Stimulated activated CD8-positive, alpha-beta memory T cell treated with anti-CD3 and anti-CD28 coated beads, Interleukin-15, amount 100 ng/mL, for 24 hours (primary cell): ENCODE data around the gene BRAT1.
"Not testable (repeated sequence)": the region's sequence is repeated elsewhere in the genome, so short reads cannot be mapped to it uniquely, and the experiment has no call there.

Experiments used
- DNase-seq: peaks from one replicate; pipeline ENCODE4 v3.0.0-alpha.2; 2020; ENCODE audit warnings: low read depth

The BRAT1 gene

GRCh38 chr7:2583798-2584580 lies 28.7 kb upstream of the BRAT1 start:
- DNase-seq, result no peak

GRCh38 chr7:2582006-2582735 lies 26.8 kb upstream of the BRAT1 start:
- no peak for DNase-seq

DNA sequence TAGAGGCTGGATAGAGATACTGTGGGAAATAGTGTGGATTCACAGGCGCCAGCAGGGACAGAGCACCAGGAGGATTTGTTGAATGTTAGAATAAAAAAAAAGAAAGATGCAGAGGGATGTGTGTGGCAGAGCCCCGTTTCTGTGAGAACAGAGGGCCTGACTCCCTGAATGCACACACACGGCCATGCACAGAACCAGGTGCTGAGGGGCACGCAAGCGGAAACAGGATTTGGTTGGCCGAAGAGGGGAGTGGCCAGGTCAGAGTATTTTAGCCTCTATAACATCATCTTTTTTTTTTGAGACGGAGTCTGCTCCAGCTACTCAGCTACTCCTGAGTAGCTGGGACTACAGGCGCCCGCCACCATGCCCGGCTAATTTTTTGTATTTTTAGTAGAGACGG lies 25.3 kb upstream of the BRAT1 start:
- DNase-seq, result no peak

DNA sequence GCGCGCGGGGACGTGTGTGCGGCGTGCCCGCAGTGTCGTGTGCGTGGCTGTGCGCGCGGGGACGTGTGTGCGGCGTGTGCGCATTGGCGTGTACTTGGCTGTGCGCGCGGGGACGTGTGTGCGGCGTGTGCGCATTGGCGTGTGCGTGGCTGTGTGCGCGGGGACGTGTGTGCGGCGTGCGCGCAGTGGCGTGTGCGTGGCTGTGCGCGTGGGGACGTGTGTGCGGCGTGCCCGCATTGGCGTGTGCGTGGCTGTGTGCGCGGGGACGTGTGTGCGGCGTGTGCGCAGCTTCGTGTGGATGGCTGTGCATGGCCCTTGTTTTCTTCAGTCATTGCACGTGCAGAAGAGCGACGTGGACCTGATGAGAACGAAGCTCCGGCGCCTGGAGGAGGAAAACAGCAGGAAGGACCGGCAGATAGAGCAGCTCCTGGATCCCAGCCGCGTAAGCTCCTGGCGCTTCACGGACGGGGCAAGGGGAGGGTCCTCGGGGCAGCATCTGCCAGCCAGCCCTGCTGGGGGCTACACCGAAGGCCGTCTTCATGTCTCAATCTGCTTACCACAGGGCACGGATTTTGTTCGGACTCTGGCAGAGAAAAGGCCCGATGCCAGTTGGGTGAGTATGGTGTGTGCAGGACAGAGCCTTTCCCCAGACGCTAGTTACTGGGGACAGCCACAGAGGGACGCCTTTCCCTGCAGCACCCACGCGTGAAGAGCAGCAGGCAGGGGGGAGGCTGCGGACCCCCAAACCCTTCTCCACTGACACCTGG lies 22.8 kb upstream of the BRAT1 start:
- DNase-seq, result no peak

GRCh38 chr7:2576742-2577491 lies 21.6 kb upstream of the BRAT1 start:
- DNase-seq, result no peak

DNA sequence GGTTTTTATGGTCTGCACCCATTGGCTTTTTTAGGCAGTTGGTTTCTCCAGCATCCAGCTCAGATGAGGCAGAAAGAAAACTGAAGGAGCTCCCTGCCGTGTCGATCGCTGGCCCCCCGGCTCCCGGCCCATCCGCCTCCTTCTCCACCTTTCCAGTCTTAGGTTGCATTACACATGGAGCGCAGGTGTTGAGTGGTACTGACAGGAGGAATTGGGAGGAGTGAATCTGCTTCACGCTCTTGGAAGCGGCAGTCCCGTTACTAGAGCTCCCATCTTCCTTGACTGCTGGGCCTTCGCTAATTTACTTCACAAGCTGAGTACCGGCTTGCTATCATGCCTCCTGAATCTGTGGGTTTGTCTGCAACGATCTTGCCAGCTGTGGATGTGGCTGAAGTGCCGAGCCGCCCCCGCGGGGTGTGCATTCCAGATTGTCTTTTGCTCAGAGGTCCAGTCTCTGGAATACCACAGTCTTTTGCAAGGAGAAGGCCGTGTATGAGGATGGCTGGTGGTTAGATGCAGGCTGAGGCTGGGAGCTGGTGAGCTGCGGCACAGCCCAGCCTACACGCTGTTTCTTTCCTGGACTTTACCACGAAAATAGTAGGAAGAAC lies 20.5 kb upstream of the BRAT1 start:
- DNase-seq, result no peak

DNA sequence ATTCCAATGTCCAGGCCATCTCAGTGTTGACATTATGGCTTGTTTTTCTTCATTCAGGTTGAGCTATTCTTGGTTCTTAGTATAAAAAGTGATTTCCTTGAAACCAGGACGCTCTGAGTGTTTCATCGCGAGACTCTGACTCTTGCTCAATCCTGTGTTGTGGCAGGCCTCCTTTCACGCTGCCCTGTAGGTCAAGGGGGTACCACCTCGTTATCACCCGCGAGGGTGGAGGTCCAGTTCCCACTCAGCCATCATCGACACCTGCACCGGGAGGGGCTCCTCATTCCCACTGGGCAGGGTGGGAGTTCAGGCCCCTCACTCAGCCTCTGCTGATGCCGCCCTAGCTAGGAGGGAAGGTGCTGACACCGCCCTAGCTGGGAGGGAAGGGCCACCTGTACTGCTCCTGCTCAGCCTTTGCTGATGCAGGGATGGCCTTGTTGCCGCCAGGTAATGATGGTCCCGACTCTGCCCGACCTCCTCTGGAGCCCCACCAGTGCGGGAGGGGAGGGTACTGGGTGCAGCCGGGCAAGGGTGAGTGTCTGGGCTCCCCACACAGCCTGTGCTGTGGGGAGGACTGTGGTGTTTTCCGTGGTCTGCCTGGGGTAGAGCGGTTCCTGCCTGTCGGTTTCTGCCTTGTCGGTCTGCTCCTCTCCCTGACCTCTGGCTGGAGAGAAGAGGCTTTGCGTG lies 19.9 kb upstream of the BRAT1 start:
- DNase-seq, result no peak

GRCh38 chr7:2573761-2574160 lies 18.4 kb upstream of the BRAT1 start:
- DNase-seq, result no peak

GRCh38 chr7:2572101-2572842 lies 16.9 kb upstream of the BRAT1 start:
- no peak for DNase-seq

DNA sequence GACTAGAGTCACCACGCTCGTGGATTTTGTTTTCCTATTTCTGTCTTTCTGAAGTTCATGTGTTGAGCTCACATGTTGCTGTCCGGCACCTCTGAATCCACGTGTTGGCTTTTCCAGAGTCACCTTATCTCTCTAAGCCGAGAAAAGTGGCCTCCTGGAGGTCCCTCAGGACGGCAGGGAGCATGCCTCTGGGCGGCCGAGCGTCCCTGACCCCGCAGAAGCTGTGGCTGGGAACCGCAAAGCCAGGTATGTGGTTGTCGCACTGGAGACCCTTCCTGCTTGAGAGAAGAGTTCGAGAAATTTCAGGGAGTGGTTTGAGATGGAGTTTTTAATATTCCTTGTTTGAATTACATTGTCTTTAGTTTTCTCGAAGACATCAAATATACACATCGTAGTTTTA lies 16.1 kb upstream of the BRAT1 start:
- DNase-seq, result no peak

- DNase-seq, result no peak
Measured at GRCh38 chr7:2570021-2570420, 14.7 kb upstream of the BRAT1 start.

- no peak for DNase-seq
Measured at GRCh38 chr7:2569421-2569820, 14.1 kb upstream of the BRAT1 start.

DNA sequence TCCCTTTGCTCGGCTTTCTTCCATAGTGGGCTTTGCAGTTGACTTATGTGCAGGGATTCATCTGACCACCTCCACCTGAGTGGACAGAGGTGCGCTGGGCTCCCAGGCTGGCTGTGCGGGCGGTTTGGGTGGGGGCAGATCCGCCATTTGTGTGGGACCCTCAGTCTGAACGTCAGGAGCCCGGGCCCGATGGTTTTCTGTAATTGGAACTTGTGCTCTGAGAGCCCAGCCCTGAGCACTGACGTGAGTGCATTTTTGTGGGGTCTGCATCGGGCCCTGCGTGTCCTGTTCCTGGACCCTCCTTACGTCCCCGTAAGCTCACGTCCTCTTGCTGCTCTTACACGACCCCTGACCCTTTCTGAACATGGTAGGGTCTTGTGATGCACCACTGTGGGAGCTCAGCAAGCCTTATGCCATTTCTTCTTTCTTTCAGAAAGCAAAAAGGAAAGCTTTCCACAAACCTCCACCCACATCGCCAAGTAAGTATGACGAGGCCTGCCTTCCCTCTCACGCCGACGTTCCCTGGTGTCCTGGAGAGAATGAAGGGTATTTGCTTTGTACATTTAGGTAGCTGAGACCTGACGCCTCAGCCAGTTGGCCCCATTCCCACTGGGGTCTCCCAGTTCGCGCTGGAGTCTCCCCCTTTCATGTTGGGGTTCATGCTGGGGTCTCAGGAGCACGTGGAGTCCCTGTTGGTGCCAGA lies 13.3 kb upstream of the BRAT1 start:
- DNase-seq, result no peak

DNA sequence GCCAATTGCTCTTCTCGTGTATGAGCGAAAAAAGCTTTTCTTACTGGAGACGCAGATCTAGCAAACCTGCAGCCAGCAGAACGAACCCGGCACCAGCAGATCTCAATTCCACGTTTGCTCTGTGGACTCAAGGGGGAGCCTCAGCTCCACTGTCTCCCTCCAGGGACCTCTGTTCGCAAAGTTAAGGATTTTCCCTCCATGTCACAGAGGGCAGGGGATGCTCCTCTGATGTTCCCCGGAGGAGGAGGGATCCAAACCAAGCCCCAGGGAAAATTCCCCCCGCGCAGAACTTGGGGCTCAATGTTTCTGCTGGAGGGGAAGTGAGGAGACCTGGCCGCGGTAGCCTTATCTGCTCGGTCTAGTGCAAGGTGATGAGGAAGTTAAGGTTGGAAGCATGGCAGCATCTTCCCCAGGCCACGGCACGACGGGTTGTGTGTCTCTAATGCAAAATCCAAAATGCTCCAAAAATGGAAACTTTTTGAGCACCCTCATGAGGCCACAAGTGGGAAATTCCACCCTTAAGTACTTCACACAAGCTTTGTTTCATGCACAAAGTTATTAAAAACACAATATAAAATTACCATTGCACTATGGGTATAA lies 12.5 kb upstream of the BRAT1 start:
- no peak for DNase-seq

GRCh38 chr7:2566890-2567678 lies 11.8 kb upstream of the BRAT1 start:
- DNase-seq, result no peak

DNA sequence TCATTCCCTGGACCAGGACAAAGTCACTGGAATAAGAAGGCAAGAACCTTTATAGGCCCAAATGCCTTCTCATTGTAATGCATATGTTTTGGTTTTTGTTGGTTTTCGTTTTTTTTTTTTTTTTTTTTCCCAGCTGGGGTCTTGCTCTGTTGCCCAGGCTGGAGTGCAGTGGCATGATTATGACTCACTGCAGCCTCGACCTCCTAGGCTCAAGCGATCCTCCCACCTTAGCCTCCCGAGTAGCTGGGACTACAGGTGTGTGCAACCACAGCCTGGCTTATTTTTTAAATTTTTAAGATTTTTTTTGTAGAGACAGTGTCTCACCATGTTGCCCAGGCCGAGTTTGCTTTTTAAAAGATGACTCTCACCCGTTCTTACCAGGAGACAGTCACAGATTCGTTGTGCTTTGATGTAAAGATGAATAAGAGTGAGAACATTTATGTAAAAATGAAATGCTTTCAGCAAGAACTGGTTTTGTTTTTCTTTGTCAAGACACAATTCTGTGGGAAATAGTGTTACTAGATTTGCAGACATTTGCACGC lies 11.1 kb upstream of the BRAT1 start:
- DNase-seq, result no peak

- DNase-seq, result no peak
Measured at GRCh38 chr7:2564970-2565540, 9.7 kb upstream of the BRAT1 start.

- DNase-seq, result not testable (repeated sequence)
Measured at GRCh38 chr7:2563955-2564354, 8.6 kb upstream of the BRAT1 start.
